Astrocyte (in vitro differentiated cells and primary cell): ENCODE data around the gene F12.

Source experiments
- CTCF ChIP-seq: IDR thresholded peaks from 2 replicates; pipeline ENCODE4 v1.5.1; 2011; ENCODE audit warnings: low read depth, mild to moderate bottlenecking, inconsistent platforms, low read length, moderate library complexity; ENCODE audit not compliant: insufficient read depth
- EZH2 ChIP-seq: IDR thresholded peaks from 2 replicates; pipeline ENCODE4 v1.6.1; 2012; ENCODE audit warnings: mild to moderate bottlenecking, low read length, inconsistent platforms; ENCODE audit not compliant: insufficient read depth

- TF ChIP-seq EZH2: no peak
- no peak for TF ChIP-seq CTCF
Measured at GRCh38 chr5:177396078-177396477, 13.3 kb downstream of the F12 start.
